RWPE2 (cell line): ENCODE results near the gene PI4K2A.
"Not testable (repeated sequence)": the region's sequence is repeated elsewhere in the genome, so short reads cannot be mapped to it uniquely, and the experiment has no call there.

ENCODE experiments used
- ATAC-seq: fragments of 200-7000 bp; cut with Tn5 transposase; 3 replicates; pipeline ENCODE4 v1.9.1; 2021; ENCODE audit warnings: low read depth
- DNase-seq: peaks from one replicate; pipeline ENCODE4 v3.0.0-alpha.2; 2020; ENCODE audit warnings: low spot score
- H3K27ac ChIP-seq: fragments of 450-650 bp; 2 replicates; pipeline ENCODE4 v1.5.1; 2017; ENCODE audit warnings: mild to moderate bottlenecking; ENCODE audit not compliant: poor library complexity, severe bottlenecking
- H3K27me3 ChIP-seq: fragments of 250-450 bp; sonication (Bioruptor Pico); 2 replicates; pipeline ENCODE4 v1.5.1; 2021; ENCODE audit warnings: mild to moderate bottlenecking, moderate library complexity; ENCODE audit not compliant: insufficient read depth, poor library complexity, severe bottlenecking
- H3K36me3 ChIP-seq: fragments of 250-450 bp; sonication (Bioruptor Pico); 2 replicates; pipeline ENCODE4 v1.5.1; 2020; ENCODE audit warnings: low read depth, mild to moderate bottlenecking, moderate library complexity
- H3K4me1 ChIP-seq: fragments of 250-450 bp; sonication (Bioruptor Pico); 2 replicates; pipeline ENCODE4 v1.5.1; 2021; ENCODE audit warnings: mild to moderate bottlenecking, moderate library complexity; ENCODE audit not compliant: insufficient read depth, poor library complexity, severe bottlenecking
- H3K4me3 ChIP-seq: fragments of 250-450 bp; sonication (Bioruptor Pico); 2 replicates; pipeline ENCODE4 v1.5.1; 2021; ENCODE audit warnings: mild to moderate bottlenecking, moderate library complexity; ENCODE audit not compliant: severe bottlenecking
- H3K9me3 ChIP-seq: fragments of 250-450 bp; sonication (Bioruptor Pico); 2 replicates; pipeline ENCODE4 v1.5.1; 2021; ENCODE audit warnings: mild to moderate bottlenecking, moderate library complexity; ENCODE audit not compliant: severe bottlenecking
- CTCF ChIP-seq: fragments of 450-650 bp; IDR thresholded peaks from one replicate; pipeline ENCODE4 v1.5.1; 2017; ENCODE audit warnings: mild to moderate bottlenecking, moderate library complexity; ENCODE audit not compliant: poor library complexity, severe bottlenecking

PI4K2A gene

DNA sequence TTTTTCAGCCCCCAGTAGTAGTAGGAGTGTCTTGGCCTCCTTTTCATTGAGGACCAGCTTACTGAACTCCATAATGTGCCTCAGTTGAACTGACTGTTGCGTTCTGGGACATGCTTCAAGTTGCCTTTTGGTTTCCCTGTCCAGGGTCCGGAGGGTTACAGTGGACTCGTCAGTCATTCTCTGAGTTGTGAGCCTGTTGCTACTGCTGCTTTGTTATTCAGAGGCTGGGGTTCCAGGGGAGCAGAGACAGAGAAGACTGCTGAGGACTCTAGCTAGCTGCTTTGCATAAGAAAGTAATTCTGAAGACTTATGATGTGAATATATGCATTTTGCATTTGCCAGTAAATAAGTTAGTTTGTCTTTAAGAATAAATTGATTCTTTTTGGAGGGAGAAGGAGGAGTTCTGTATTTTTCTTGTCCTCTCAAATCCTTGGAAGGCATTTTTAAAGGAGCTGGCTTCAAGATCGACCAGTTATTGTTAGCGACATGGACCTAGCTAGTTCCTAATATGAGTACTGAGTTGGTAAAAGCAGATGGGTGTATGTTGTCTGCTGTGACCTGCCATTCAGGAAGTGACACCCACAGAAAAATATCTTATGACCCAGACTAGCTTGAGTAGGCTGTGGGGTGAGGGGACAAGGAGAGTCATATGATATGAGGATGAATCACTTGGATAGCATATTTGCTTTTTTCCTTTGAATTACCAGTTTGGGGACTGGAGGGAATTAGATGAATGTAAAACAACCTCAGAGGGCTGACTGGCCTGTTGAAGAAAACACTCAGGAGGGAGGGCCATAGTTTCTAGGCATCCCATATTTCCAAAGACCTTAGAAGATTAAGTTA lies 8.3 kb downstream of the PI4K2A start:
- Histone ChIP-seq H3K36me3 (peaks cover 85% of the 10 kb centered on the region), H3K27me3 (no peaks in the 10 kb centered on the region), H3K4me1 (peaks cover 59% of the 10 kb centered on the region), H3K4me3 (no peak overlapping the region), H3K27ac (peak overlapping the region; percentile 99), H3K9me3 (no peaks in the 10 kb centered on the region)
- TF ChIP-seq CTCF = no peak
- ATAC-seq = peak; percentile 79
- peak; percentile 65 for DNase-seq

DNA sequence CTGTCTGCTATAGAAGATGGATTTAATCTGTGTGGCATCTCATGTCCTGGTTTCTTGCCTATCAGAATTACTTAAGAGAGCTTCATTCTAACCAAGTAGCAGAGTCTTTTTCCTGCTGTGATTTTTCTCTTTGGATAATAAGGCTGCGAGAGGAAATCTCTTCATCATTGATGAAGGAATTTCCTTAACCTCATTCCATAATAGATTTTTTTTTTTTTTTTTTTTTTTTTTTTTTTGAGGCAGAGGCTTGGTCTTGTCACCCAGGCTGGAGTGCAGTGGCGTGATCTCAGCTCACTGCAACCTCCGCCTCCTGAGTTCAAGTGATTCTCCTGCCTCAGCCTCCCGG lies 8.9 kb downstream of the PI4K2A start:
- H3K27me3 ChIP-seq, H3K4me3 ChIP-seq, ATAC-seq, H3K9me3 ChIP-seq, DNase-seq: not testable (repeated sequence)
- H3K4me1 ChIP-seq = peaks cover 59% of the 10 kb centered on the region
- H3K27ac ChIP-seq = peak overlapping the region; percentile 99
- peaks cover 85% of the 10 kb centered on the region for H3K36me3 ChIP-seq

GRCh38 chr10:97650726-97651125 lies 10.3 kb downstream of the PI4K2A start:
- Histone ChIP-seq H3K4me1 (peaks cover 59% of the 10 kb centered on the region), H3K4me3 (no peak overlapping the region), H3K27me3 (no peaks in the 10 kb centered on the region), H3K9me3 (no peaks in the 10 kb centered on the region), H3K27ac (peak overlapping the region; percentile 99), H3K36me3 (peaks cover 85% of the 10 kb centered on the region)
- no peak for TF ChIP-seq CTCF
- DNase-seq (no peak), ATAC-seq (no peak)

DNA sequence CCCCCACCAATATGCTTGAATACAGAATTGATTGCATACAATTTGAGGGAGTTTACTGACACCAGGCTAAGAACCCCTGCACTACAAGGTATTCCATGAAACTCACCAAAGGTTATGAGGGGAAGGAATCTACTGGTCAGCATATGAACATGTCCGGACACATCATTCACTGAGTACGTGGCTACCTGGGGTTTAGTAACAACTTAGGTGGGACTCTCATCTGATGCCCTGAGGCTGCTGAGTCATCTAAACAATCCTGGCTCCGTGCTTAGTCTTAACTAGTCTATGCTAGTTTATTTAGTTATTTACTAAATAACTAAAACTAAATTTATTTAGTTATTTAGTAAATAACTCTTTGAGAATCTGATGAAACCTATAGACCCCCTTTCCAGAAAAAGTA lies 11.3 kb downstream of the PI4K2A start:
- Histone ChIP-seq H3K9me3 (no peaks in the 10 kb centered on the region), H3K4me3 (no peak overlapping the region), H3K4me1 (peaks cover 59% of the 10 kb centered on the region), H3K27ac (peak overlapping the region; percentile 99), H3K27me3 (no peaks in the 10 kb centered on the region), H3K36me3 (peaks cover 85% of the 10 kb centered on the region)
- DNase-seq (peak; percentile 93), ATAC-seq (peak; percentile 81)
- TF ChIP-seq CTCF = no peak

DNA sequence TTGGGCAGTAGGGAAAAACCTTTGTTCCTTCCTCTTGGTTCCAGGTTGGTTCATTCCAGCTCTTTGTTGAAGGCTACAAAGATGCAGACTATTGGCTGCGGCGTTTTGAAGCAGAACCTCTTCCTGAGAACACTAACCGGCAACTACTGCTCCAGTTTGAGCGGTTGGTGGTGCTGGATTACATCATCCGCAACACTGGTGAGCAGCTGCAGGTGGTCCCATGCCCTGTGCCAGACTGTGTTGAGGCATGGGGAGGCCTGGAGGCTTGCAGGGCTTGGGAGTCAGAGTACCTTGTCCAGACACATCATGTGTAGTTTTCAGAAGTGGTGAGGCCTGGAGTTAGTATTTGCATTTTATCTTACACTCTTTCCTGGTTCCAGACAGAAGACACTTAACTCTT lies 16.3 kb downstream of the PI4K2A start:
- H3K27ac ChIP-seq = no peak overlapping the region
- no peaks in the 10 kb centered on the region for H3K27me3 ChIP-seq
- no peak for TF ChIP-seq CTCF
- no peaks in the 10 kb centered on the region for H3K9me3 ChIP-seq
- DNase-seq = no peak
- no peak overlapping the region for H3K4me3 ChIP-seq
- H3K4me1 ChIP-seq = peaks cover 11% of the 10 kb centered on the region
- ATAC-seq = no peak
- H3K36me3 ChIP-seq = peaks cover 93% of the 10 kb centered on the region
